T-helper 2 cell treated with Interferon-gamma antibody and Interleukin-4, amounts not matched to agents 5 μg/mL and 100 μg/mL, for 36 hours (primary cell): ENCODE results near the gene PABPC5.

Experiments used
- DNase-seq: peaks from one replicate; pipeline ENCODE4 v3.0.0; 2021; ENCODE audit warnings: low spot score
- H3K27ac Mint-ChIP-seq: one replicate; pipeline ENCODE4 v1.8.0; 2021; ENCODE audit warnings: mild to moderate bottlenecking, mixed read lengths
- H3K27me3 Mint-ChIP-seq: one replicate; pipeline ENCODE4 v1.8.0; 2021; ENCODE audit warnings: low read depth, mixed read lengths
- H3K36me3 Mint-ChIP-seq: one replicate; pipeline ENCODE4 v1.8.0; 2021; ENCODE audit warnings: low read depth, mixed read lengths
- H3K4me1 Mint-ChIP-seq: one replicate; pipeline ENCODE4 v1.8.0; 2021; ENCODE audit warnings: low read depth, mixed read lengths
- H3K4me3 Mint-ChIP-seq: one replicate; pipeline ENCODE4 v1.8.0; 2022; ENCODE audit warnings: mild to moderate bottlenecking, moderate library complexity, mixed read lengths
- H3K9me3 Mint-ChIP-seq: one replicate; pipeline ENCODE4 v1.8.0; 2021; ENCODE audit warnings: mixed read lengths

The PABPC5 gene

GRCh38 chrX:91434351-91435168 lies at the start of gene PABPC5:
Gene PABPC5, plus strand, starts transcription at chrX:91434839. Its CDS starts 739 bp downstream, at chrX:91435578.
- Mint-ChIP-seq H3K4me3 (no peak within 1 kb of the TSS), H3K4me1 (no peaks in the 10 kb centered on the region), H3K27ac (no peak within 1 kb of the TSS), H3K36me3 (no peaks in the 10 kb centered on the region), H3K9me3 (no peaks in the 10 kb centered on the region), H3K27me3 (no peaks in the 10 kb centered on the region)
- DNase-seq: no peak

- Mint-ChIP-seq H3K9me3 (peaks cover 3% of the 10 kb centered on the region), H3K36me3 (no peaks in the 10 kb centered on the region), H3K27ac (no peak overlapping the region), H3K27me3 (no peaks in the 10 kb centered on the region), H3K4me3 (no peak overlapping the region), H3K4me1 (no peaks in the 10 kb centered on the region)
- no peak for DNase-seq
Measured at GRCh38 chrX:91389026-91389425, 45.6 kb upstream of the PABPC5 start.

GRCh38 chrX:91414713-91415112 lies 19.9 kb upstream of the PABPC5 start:
- no peak overlapping the region for H3K27ac Mint-ChIP-seq
- H3K4me3 Mint-ChIP-seq: no peak overlapping the region
- no peak for DNase-seq
- H3K9me3 Mint-ChIP-seq: peaks cover 12% of the 10 kb centered on the region
- H3K4me1 Mint-ChIP-seq: no peaks in the 10 kb centered on the region
- no peaks in the 10 kb centered on the region for H3K27me3 Mint-ChIP-seq
- no peaks in the 10 kb centered on the region for H3K36me3 Mint-ChIP-seq

- Mint-ChIP-seq H3K27me3 (no peaks in the 10 kb centered on the region), H3K4me1 (no peaks in the 10 kb centered on the region), H3K27ac (no peak overlapping the region), H3K36me3 (no peaks in the 10 kb centered on the region), H3K9me3 (no peaks in the 10 kb centered on the region), H3K4me3 (no peak overlapping the region)
- DNase-seq: no peak
Measured at GRCh38 chrX:91435395-91435794, 756 bp downstream of the PABPC5 start.
